H1 (cell line): Measurements from ENCODE around the gene TPRN. TPM values are rescaled to one million over a fixed set of nuclear protein-coding genes. Genes with fewer than 3 reads are reported as not detected.
A peak's percentile ranks its signal among the peaks of the same experiment; 100 is the strongest.

Source experiments
- CTCF ChIA-PET: fragments of 300-600 bp; sonication (Branson Sonifier 250); formaldehyde crosslinking; loops from one replicate; lab custom pipeline; 2021; ENCODE audit not compliant: partially characterized antibody; lab: Charles Lee
- POLR2A ChIA-PET: fragments of 300-600 bp; sonication (Branson Sonifier 250); formaldehyde crosslinking; loops from one replicate; lab custom pipeline; 2021; ENCODE audit warnings: inconsistent platforms; ENCODE audit not compliant: partially characterized antibody; lab: Charles Lee
- DNase-seq, 2 experiments: peaks; one replicate each; pipeline versions ENCODE4 v3.0.0 to v3.0.0-alpha.2; 2010 to 2022; ENCODE audit warnings: low spot score in 2 of 2, low read depth in 1 of 2, mixed read lengths in 1 of 2
- FAIRE-seq: peaks from 2 replicates; lab custom pipeline; 2011; peaks lifted over from hg19 to GRCh38; lab: Jason Lieb, UNC
- H2AFZ ChIP-seq: 2 replicates; pipeline ENCODE4 v1.8.1; 2012; ENCODE audit warnings: low read length, inconsistent platforms
- H2AK5ac ChIP-seq: 2 replicates; pipeline ENCODE4 v1.6.1; 2013; ENCODE audit warnings: low read depth, low read length
- H2BK120ac ChIP-seq: replicated peaks from 2 replicates; pipeline ENCODE3; 2013; ENCODE audit warnings: low read depth, low read length, inconsistent platforms
- H2BK12ac ChIP-seq: 2 replicates; pipeline ENCODE4 v1.6.1; 2013; ENCODE audit warnings: low read depth, low read length
- H2BK15ac ChIP-seq: 2 replicates; pipeline ENCODE4 v1.6.1; 2013; ENCODE audit warnings: low read length
- H2BK20ac ChIP-seq: 2 replicates; pipeline ENCODE4 v1.6.1; 2013; ENCODE audit warnings: low read length
- H2BK5ac ChIP-seq: 2 replicates; pipeline ENCODE4 v1.6.1; 2013; ENCODE audit warnings: low read depth, low read length
- H3K14ac ChIP-seq: 2 replicates; pipeline ENCODE4 v1.6.1; 2013; ENCODE audit warnings: inconsistent platforms; ENCODE audit not compliant: insufficient read length
- H3K18ac ChIP-seq: 2 replicates; pipeline ENCODE4 v1.6.1; 2013; ENCODE audit warnings: low read length; ENCODE audit errors: extremely low read depth
- H3K23ac ChIP-seq: 2 replicates; pipeline ENCODE4 v1.6.1; 2013; ENCODE audit warnings: inconsistent platforms; ENCODE audit not compliant: insufficient read length
- H3K23me2 ChIP-seq: 2 replicates; pipeline ENCODE4 v1.6.1; 2013; ENCODE audit warnings: low read depth, low read length
- H3K27ac ChIP-seq: 2 replicates; pipeline ENCODE4 v1.6.1; 2011; ENCODE audit warnings: low read depth, low read length, inconsistent platforms
- H3K27me3 ChIP-seq, 4 experiments: replicated peaks in 1 of 4; 1 replicate in 1 of 4; 2 replicates in 3 of 4; pipeline versions ENCODE4 v1.6.1 to v1.8.1; 2011 to 2013; ENCODE audit warnings: low read length in 3 of 4, mild to moderate bottlenecking in 3 of 4, inconsistent platforms in 2 of 4, mixed read lengths in 2 of 4, moderate library complexity in 1 of 4; ENCODE audit not compliant: control insufficient read depth in 3 of 4, insufficient read depth in 3 of 4; ENCODE audit errors: extremely low read depth in 1 of 4
- H3K36me3 ChIP-seq, 4 experiments: 2 replicates each; pipeline versions ENCODE4 v1.6.1 to v1.8.1; 2011 to 2013; ENCODE audit warnings: mild to moderate bottlenecking in 4 of 4, low read length in 3 of 4, moderate library complexity in 2 of 4, control low read depth in 1 of 4, inconsistent platforms in 1 of 4; ENCODE audit not compliant: insufficient read depth in 4 of 4, control insufficient read depth in 2 of 4
- H3K4ac ChIP-seq: replicated peaks from 2 replicates; pipeline ENCODE3; 2013; ENCODE audit warnings: low read length, low read depth, mixed read lengths, inconsistent platforms; ENCODE audit not compliant: insufficient read length
- H3K4me1 ChIP-seq, 4 experiments: replicated peaks in 1 of 4; 1 replicate in 1 of 4; 2 replicates in 3 of 4; pipeline versions ENCODE4 v1.6.1 to v1.8.1; 2011 to 2013; ENCODE audit warnings: low read length in 3 of 4, inconsistent platforms in 2 of 4, mixed read lengths in 1 of 4; ENCODE audit not compliant: insufficient read depth in 4 of 4, control insufficient read depth in 3 of 4
- H3K4me2 ChIP-seq, 2 experiments: 2 replicates each; pipeline versions ENCODE4 v1.6.1 to v1.8.1; 2011 to 2013; ENCODE audit warnings: low read depth in 2 of 2, low read length in 2 of 2, control low read depth in 1 of 2, inconsistent platforms in 1 of 2, mild to moderate bottlenecking in 1 of 2; ENCODE audit not compliant: insufficient read depth in 1 of 2
- H3K4me3 ChIP-seq, 4 experiments: fragments of 200-600, 300-600 bp in 1 of 4; sonication (generic), shearing (Covaris generic), sonication (Bioruptor Twin) in 1 of 4; 2 replicates each; pipeline versions ENCODE4 v1.5.1 to v1.8.1; 2011 to 2016; ENCODE audit warnings: low read length in 4 of 4, low read depth in 3 of 4, control low read depth in 2 of 4, inconsistent platforms in 2 of 4, mild to moderate bottlenecking in 2 of 4, mixed read lengths in 1 of 4, moderate library complexity in 1 of 4; ENCODE audit not compliant: insufficient read depth in 2 of 4; ENCODE audit errors: extremely low read depth in 1 of 4
- H3K56ac ChIP-seq: replicated peaks from 2 replicates; pipeline ENCODE3; 2013; ENCODE audit warnings: low read depth, mild to moderate bottlenecking, mixed read lengths, low read length, inconsistent platforms; ENCODE audit not compliant: insufficient read length
- H3K79me1 ChIP-seq: 2 replicates; pipeline ENCODE4 v1.6.1; 2013; ENCODE audit warnings: low read depth, low read length, control low read depth
- H3K79me2 ChIP-seq, 2 experiments: 2 replicates each; pipeline versions ENCODE4 v1.6.1 to v1.8.1; 2012 to 2013; ENCODE audit warnings: low read length in 2 of 2, mild to moderate bottlenecking in 2 of 2, inconsistent platforms in 1 of 2; ENCODE audit not compliant: insufficient read depth in 2 of 2, control insufficient read depth in 1 of 2
- H3K9ac ChIP-seq, 4 experiments: replicated peaks in 1 of 4; 1 replicate in 1 of 4; 2 replicates in 3 of 4; pipeline versions ENCODE4 v1.6.1 to v1.8.1; 2011 to 2013; ENCODE audit warnings: low read depth in 3 of 4, low read length in 3 of 4, control low read depth in 2 of 4, mild to moderate bottlenecking in 2 of 4, moderate library complexity in 2 of 4, inconsistent platforms in 1 of 4; ENCODE audit errors: extremely low read depth in 1 of 4
- H3K9me3 ChIP-seq, 2 experiments: 2 replicates each; pipeline versions ENCODE4 v1.6.1 to v1.8.1; 2012 to 2013; ENCODE audit warnings: mild to moderate bottlenecking in 2 of 2, moderate library complexity in 2 of 2, control low read depth in 1 of 2, inconsistent platforms in 1 of 2, low read depth in 1 of 2, low read length in 1 of 2, mixed read lengths in 1 of 2; ENCODE audit not compliant: insufficient read depth in 2 of 2
- H4K20me1 ChIP-seq, 2 experiments: replicated peaks in 1 of 2; 2 replicates each; pipeline versions ENCODE3 to v1.8.1; 2011 to 2013; ENCODE audit warnings: inconsistent platforms in 2 of 2, low read length in 2 of 2, mild to moderate bottlenecking in 1 of 2; ENCODE audit not compliant: insufficient read depth in 2 of 2, control insufficient read depth in 1 of 2
- H4K5ac ChIP-seq: 2 replicates; pipeline ENCODE4 v1.6.1; 2013; ENCODE audit warnings: low read length, low read depth, mixed read lengths, inconsistent platforms; ENCODE audit not compliant: insufficient read length
- H4K8ac ChIP-seq: 2 replicates; pipeline ENCODE4 v1.8.0; 2013; ENCODE audit warnings: mild to moderate bottlenecking, moderate library complexity, low read length, inconsistent platforms; ENCODE audit not compliant: insufficient read depth; ENCODE audit errors: extremely low read depth
- H4K91ac ChIP-seq: replicated peaks from 2 replicates; pipeline ENCODE3; 2013; ENCODE audit warnings: low read length, mixed read lengths, inconsistent platforms; ENCODE audit not compliant: insufficient read length
- CBX5 ChIP-seq: fragments of 300-800, 300-1000 bp; sonication (generic); IDR thresholded peaks from 2 replicates; pipeline ENCODE4 v1.7.1; 2016; ENCODE audit warnings: antibody characterized with exemption, low read length, low read depth
- CHD2 ChIP-seq: IDR thresholded peaks from 2 replicates; pipeline ENCODE4 v1.6.1; 2012; ENCODE audit warnings: low read length, improper control_type of control experiment
- CREB1 ChIP-seq: IDR thresholded peaks from 2 replicates; pipeline ENCODE4 v1.6.1; 2012; ENCODE audit warnings: inconsistent platforms
- KDM4A ChIP-seq: IDR thresholded peaks from one replicate; pipeline ENCODE4 v1.7.1; 2012; ENCODE audit warnings: low read depth, mild to moderate bottlenecking, moderate library complexity, low read length, inconsistent platforms; ENCODE audit not compliant: severe bottlenecking
- POLR2A ChIP-seq, 2 experiments: IDR thresholded peaks; 1 replicate in 1 of 2; 2 replicates in 1 of 2; pipeline ENCODE4 v1.6.1; 2011; ENCODE audit warnings: low read depth in 2 of 2, low read length in 2 of 2, mild to moderate bottlenecking in 2 of 2; ENCODE audit errors: control extremely low read depth in 1 of 2
- RNF2 ChIP-seq: fragments of 200-900, 300-1000 bp; sonication (generic); IDR thresholded peaks from 2 replicates; pipeline ENCODE4 v1.7.1; 2016; ENCODE audit warnings: borderline replicate concordance, low read depth, mild to moderate bottlenecking, antibody characterized with exemption, low read length; ENCODE audit not compliant: poor library complexity, severe bottlenecking; ENCODE audit errors: missing control alignments
- SRF ChIP-seq: IDR thresholded peaks from 2 replicates; pipeline ENCODE4 v1.6.1; 2011; ENCODE audit warnings: mild to moderate bottlenecking, low read depth, low read length, moderate library complexity
- YY1 ChIP-seq: IDR thresholded peaks from 2 replicates; pipeline ENCODE4 v1.6.1; 2011; ENCODE audit warnings: low read depth, mild to moderate bottlenecking, low read length
- WGBS, 2 experiments: shearing (Covaris generic) in 1 of 2; methylation state at CpG; one replicate each; pipeline versions ENCODE4 v1.1.6 to v1.1.7; 2013 to 2015; ENCODE audit warnings: low lambda C conversion rate in 2 of 2, mixed read lengths in 2 of 2, inconsistent platforms in 1 of 2, low coverage in 1 of 2, missing lambda C conversion rate in 1 of 2; ENCODE audit not compliant: insufficient replicate concordance in 2 of 2, insufficient coverage in 1 of 2, insufficient read length in 1 of 2; ENCODE audit errors: extremely low coverage in 1 of 2, missing lambda C conversion rate in 1 of 2; 5-methylcytosine and 5-hydroxymethylcytosine counted together
- polyA plus RNA-seq, 7 experiments: library from polyadenylated mRNA; depleted of rRNA in 3 of 7; stranded (reverse) in 5 of 7; unstranded in 2 of 7; fragments of >200 nt in 5 of 7; fragments of 200-250 nt in 2 of 7; gene quantifications; 1 replicate in 5 of 7; 2 replicates in 1 of 7; 4 replicates in 1 of 7; pipeline versions ENCODE4 v1.2.1 to v1.2.3, GENCODE V29; 2011 to 2013; ENCODE audit warnings: missing spikeins in 2 of 7, mixed read lengths in 2 of 7
- total RNA-seq: library from RNA; stranded (reverse); fragmentation: NEBNext Ultra II Directional; extraction: Animal tissue kit (Norgen Biotek cat#: 25700); gene quantifications from 2 replicates; pipeline ENCODE4 v1.2.1, GENCODE V29; 2021
- TF ChIP-seq, protein P1 (sequence below): IDR thresholded peaks from 2 replicates; pipeline ENCODE4 v1.6.1; 2011; ENCODE audit warnings: low read depth, mild to moderate bottlenecking, low read length; ENCODE audit not compliant: insufficient read depth
- TF ChIP-seq, protein P2 (sequence below): IDR thresholded peaks from 2 replicates; pipeline ENCODE4 v1.6.1; 2012; ENCODE audit warnings: inconsistent platforms

Gene TPRN
- total and polyA plus RNA-seq, 2 of the 8 experiments (the other 6 are each of a cell fraction or from before 2014, with no cell fraction given): 9.7 to 23.2 TPM

DNA sequence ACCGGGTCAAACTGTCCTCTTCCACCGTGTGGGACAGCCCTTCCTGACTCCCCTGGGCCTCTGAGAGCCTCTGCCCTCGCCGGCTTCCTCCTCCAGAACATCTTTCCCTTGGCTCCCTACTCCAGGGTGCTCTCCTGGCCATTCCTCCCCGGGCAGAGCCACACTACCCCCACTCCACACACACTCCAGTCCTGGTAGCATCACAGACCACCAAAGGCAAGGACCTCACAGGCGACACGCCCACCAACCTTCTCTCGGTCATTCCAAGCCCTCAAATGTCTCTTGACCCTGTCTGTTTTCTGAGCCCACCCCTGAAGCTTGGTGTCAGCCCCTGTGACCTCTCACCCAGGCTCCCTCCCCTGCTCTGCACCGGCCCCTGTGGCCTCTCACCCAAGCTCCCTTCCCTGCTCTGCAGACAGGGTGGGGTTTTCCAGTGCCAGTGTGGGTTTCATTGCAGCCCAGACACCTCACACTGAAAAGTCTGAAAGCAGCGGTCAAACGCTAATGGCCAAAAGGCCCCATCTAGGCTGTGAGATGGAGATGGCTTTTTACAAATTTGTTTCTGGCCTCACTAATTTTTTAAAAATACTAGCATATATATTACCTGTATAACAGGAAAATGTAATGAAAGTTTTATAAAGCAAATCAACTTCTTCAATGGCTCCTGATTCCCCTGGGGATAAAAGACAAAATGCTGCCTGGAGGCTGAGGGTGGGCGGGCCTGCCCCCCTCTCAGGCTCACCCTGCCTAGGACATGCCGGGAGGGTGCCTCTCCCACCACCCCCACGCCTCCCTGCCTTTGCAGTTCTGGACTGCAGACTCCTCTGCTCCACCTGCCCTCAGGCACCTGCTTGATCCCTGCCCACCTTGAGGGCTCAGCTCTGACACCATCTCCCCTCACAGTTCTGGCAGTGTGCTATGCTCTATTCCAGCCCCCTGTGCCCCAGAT, 41.2 kb downstream of the TPRN start:
- H3K79me2 ChIP-seq: no peaks in the 10 kb centered on the region
- H3K4me2 ChIP-seq: no peak overlapping the region
- H2BK5ac ChIP-seq: no peak overlapping the region
- no peak overlapping the region for H3K27ac ChIP-seq
- H2BK15ac ChIP-seq: no peak overlapping the region
- H2BK20ac ChIP-seq: no peak overlapping the region
- no peak overlapping the region for H3K14ac ChIP-seq
- peaks cover 0 to 13% (median 12%) of the 10 kb centered on the region in 4 experiments; a peak in 6 of 7 replicates for H3K4me1 ChIP-seq
- H3K56ac ChIP-seq: no peak overlapping the region
- WGBS, 2 experiments: 68% methylated on average over 14 of the region's 14 CpGs; no CpG with 5 or more reads in 1 of the 2 experiments
- peaks cover 10% of the 10 kb centered on the region; the same call in 1 of the 2 replicates for H3K23me2 ChIP-seq
- H4K8ac ChIP-seq: no peak overlapping the region
- H3K9me3 ChIP-seq: no peaks in the 10 kb centered on the region
- POLR2A ChIA-PET: interaction anchor here (1.1 kb wide), 1 partner anchor 81 kb away, joined by 3 read pairs; the partner anchor contains the start of gene TUBB4B
- H3K79me1 ChIP-seq: no peaks in the 10 kb centered on the region; the same call in 1 of the 2 replicates
- H3K18ac ChIP-seq: no peak overlapping the region
- H3K27me3 ChIP-seq: peaks cover 56 to 95% (median 91%) of the 10 kb centered on the region in 4 experiments
- no peak overlapping the region for H2AK5ac ChIP-seq
- H3K4me3 ChIP-seq: no peak overlapping the region
- CTCF ChIA-PET: interaction anchor here (1.3 kb wide), 1 partner anchor 16 kb away, joined by 4 read pairs; no protein-coding TSS in a partner anchor
- H3K36me3 ChIP-seq: no peaks in the 10 kb centered on the region
- no peak overlapping the region for H2AFZ ChIP-seq
- no peak overlapping the region for H3K9ac ChIP-seq
- no peak overlapping the region for H4K5ac ChIP-seq
- H3K4ac ChIP-seq: no peak overlapping the region
- peak overlapping the region; percentile 68; the same call in 1 of the 2 replicates for H2BK12ac ChIP-seq
- H4K91ac ChIP-seq: no peak overlapping the region
- H4K20me1 ChIP-seq: peaks cover 0 to 23% of the 10 kb centered on the region in 2 experiments
- H3K23ac ChIP-seq: no peak overlapping the region
- H2BK120ac ChIP-seq: no peak overlapping the region
- FAIRE-seq: no peak
- no peak for DNase-seq
- TF ChIP-seq KDM4A (no peak), CBX5 (no peak), SRF (no peak), CREB1 (no peak), RNF2 (no peak), YY1 (no peak), CHD2 (no peak), POLR2A (IDR thresholded peaks at IDR 0.05; ENCODE audit: control extremely low read depth in 1 of 2, low read depth in 2 of 2, low read length in 2 of 2) (no peak)
- TF ChIP-seq, protein P1, sequence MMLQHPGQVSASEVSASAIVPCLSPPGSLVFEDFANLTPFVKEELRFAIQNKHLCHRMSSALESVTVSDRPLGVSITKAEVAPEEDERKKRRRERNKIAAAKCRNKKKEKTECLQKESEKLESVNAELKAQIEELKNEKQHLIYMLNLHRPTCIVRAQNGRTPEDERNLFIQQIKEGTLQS: no peak
- TF ChIP-seq, protein P2, sequence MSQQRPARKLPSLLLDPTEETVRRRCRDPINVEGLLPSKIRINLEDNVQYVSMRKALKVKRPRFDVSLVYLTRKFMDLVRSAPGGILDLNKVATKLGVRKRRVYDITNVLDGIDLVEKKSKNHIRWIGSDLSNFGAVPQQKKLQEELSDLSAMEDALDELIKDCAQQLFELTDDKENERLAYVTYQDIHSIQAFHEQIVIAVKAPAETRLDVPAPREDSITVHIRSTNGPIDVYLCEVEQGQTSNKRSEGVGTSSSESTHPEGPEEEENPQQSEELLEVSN: no peak
